K562 (cell line): Measurements from ENCODE around the gene TK1. TPM values are rescaled to one million over a fixed set of nuclear protein-coding genes. Genes with fewer than 3 reads are reported as not detected.
A peak's percentile ranks its signal among the peaks of the same experiment; 100 is the strongest.

Experiments used
- CBX1 ChIP-seq: sonication (generic); IDR thresholded peaks from 2 replicates; pipeline ENCODE4 v1.6.1; 2016; ENCODE audit warnings: antibody characterized with exemption, low read depth, mild to moderate bottlenecking
- CBX2 ChIP-seq: fragments of 200-600 bp; sonication (generic); IDR thresholded peaks from one replicate; pipeline ENCODE4 v1.6.1; 2012; ENCODE audit warnings: mild to moderate bottlenecking, low read length, inconsistent platforms; ENCODE audit not compliant: insufficient read depth, poor library complexity, severe bottlenecking
- FOXJ3 ChIP-seq: sonication (generic); formaldehyde crosslinking; IDR thresholded peaks from 2 replicates; pipeline ENCODE4 v1.4.0; 2020; ENCODE audit warnings: mild to moderate bottlenecking, missing genetic modification reagents
- FOXM1 ChIP-seq, 2 experiments: fragments of 450-650 bp in 1 of 2; sonication (generic) in 1 of 2; formaldehyde crosslinking in 1 of 2; IDR thresholded peaks; 2 replicates each; pipeline versions ENCODE4 v1.6.1 to v1.9.0; 2017 to 2022; ENCODE audit warnings: low read depth in 2 of 2, mild to moderate bottlenecking in 2 of 2, missing genetic modification reagents in 1 of 2, moderate library complexity in 1 of 2
- HDAC1 ChIP-seq, 2 experiments: fragments of 450-650 bp; IDR thresholded peaks; 2 replicates each; pipeline ENCODE4 v1.6.1; 2016 to 2017; ENCODE audit warnings: inconsistent platforms in 1 of 2, mild to moderate bottlenecking in 1 of 2, moderate library complexity in 1 of 2
- HDAC2 ChIP-seq: fragments of 450-650 bp; IDR thresholded peaks from 2 replicates; pipeline ENCODE4 v1.6.1; 2016; ENCODE audit warnings: mild to moderate bottlenecking
- RBFOX2 ChIP-seq: fragments of 200-400 bp; formaldehyde crosslinking; IDR thresholded peaks from 2 replicates; pipeline ENCODE4 v1.6.1; 2017; ENCODE audit warnings: low read depth, mild to moderate bottlenecking, low read length, moderate library complexity
- ZNF347 ChIP-seq: fragments of 450-650 bp; formaldehyde crosslinking; IDR thresholded peaks from 2 replicates; pipeline ENCODE4 v1.4.0; 2020; ENCODE audit warnings: low read depth, mild to moderate bottlenecking, moderate library complexity
- polyA plus RNA-seq, 8 experiments: library from polyadenylated mRNA; depleted of rRNA in 4 of 8; stranded (reverse) in 5 of 8; unstranded in 3 of 8; fragments of >200 nt; fragmentation: Nextera tagmentation in 2 of 8; fragmentation: Illumina TruSeq in 1 of 8; extraction: Ambion mirVana in 2 of 8; extraction: Trizol in 1 of 8; gene quantifications; 2 replicates each; pipeline versions ENCODE4 v1.2.1 to v1.2.3, GENCODE V29; 2011 to 2014; ENCODE audit warnings: inconsistent platforms in 1 of 8, missing spikeins in 1 of 8
- total RNA-seq, 7 experiments: library from RNA; depleted of rRNA in 6 of 7; stranded (reverse); fragments of >200 nt in 6 of 7; fragmentation: Illumina TruSeq in 2 of 7; extraction: Trizol in 2 of 7; gene quantifications; 2 replicates each; pipeline versions ENCODE4 v1.2.1 to v1.2.3, GENCODE V29; 2011 to 2021; ENCODE audit warnings: low replicate concordance in 1 of 7
- TF ChIP-seq, protein P1 (sequence below), 3 experiments: fragments of 200-800 bp in 1 of 3; sonication (Bioruptor generic) in 1 of 3; sonication (generic) in 1 of 3; formaldehyde crosslinking in 1 of 3; IDR thresholded peaks; 2 replicates each; pipeline versions ENCODE4 v1.6.1 to v1.8.0; 2016 to 2022; ENCODE audit warnings: mild to moderate bottlenecking in 2 of 3, missing compliant biosample characterization in 2 of 3, missing genetic modification characterization in 2 of 3, missing genetic modification reagents in 1 of 3
- TF ChIP-seq, protein P2 (sequence below): fragments of 200-400 bp; formaldehyde crosslinking; IDR thresholded peaks from 2 replicates; pipeline ENCODE4 v1.6.1; 2017; ENCODE audit warnings: mild to moderate bottlenecking, low read depth, low read length, moderate library complexity

The TK1 gene
- total and polyA plus RNA-seq, 9 of the 15 experiments (the other 6 are each of a cell fraction or from before 2014, with no cell fraction given), result 8.4 to 280 (median 103) TPM

DNA sequence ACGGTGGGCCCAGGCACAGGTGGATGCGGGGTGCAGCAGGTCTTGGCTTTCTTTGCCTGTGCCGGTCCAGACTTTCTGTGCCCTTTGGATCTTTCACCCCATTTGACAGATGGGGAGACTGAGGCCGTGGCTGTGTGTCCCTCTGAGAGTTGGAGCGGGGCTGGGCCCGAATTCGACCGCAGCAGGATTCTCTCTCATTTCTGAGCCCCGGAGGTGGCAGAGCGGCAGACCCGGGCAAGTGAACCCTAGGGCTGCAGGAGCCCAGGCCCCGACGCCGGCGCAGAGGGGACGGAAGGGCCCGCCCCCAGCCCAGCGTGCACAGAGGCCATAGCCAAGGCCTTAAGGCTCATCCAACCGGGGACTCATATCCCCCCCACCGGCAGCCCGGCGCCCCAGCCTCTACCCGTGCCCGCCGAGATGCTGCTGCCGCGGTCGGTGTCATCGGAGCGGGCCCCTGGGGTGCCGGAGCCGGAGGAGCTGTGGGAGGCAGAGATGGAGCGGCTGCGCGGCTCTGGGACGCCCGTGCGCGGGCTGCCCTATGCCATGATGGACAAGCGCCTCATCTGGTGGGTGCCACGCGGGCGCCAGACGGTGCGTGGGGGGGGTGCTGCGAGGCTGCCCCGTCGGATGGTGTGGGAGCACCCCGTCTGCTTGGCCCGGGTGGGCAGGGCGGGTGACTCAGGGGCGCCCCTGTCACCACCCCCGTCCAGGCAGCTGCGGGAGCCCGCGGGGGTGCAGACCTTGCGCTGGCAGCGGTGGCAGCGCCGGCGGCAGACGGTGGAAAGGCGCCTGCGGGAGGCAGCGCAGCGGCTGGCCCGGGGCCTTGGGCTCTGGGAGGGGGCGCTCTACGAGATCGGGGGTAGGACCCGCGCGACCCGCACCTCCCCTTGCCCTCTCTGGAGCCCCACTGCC is 55.4 kb downstream of the TK1 start (continued):
- TF ChIP-seq, protein P1, sequence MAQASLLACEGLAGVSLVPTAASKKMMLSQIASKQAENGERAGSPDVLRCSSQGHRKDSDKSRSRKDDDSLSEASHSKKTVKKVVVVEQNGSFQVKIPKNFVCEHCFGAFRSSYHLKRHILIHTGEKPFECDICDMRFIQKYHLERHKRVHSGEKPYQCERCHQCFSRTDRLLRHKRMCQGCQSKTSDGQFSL (CRISPR knock-in tag; IDR thresholded peaks at IDR 0.05), result no peak
- TF ChIP-seq, protein P1 (tag; IDR thresholded peaks at IDR 0.05), result 0 out of 4 replicates have a peak, but pooled peaks of 1 of the 2 experiments have one; percentile 23
- no peak for TF ChIP-seq FOXJ3 (CRISPR knock-in tag)
- peak; percentile 75 for TF ChIP-seq HDAC2
- no peak for TF ChIP-seq FOXM1 (IDR thresholded peaks at IDR 0.05; ENCODE audit: low read depth)
- no peak for TF ChIP-seq FOXM1 (CRISPR knock-in tag; IDR thresholded peaks at IDR 0.05; ENCODE audit: low read depth)
- no peak for TF ChIP-seq CBX2
- TF ChIP-seq RBFOX2, result peak; percentile 41; the same call in 1 of the 2 replicates
- no peak for TF ChIP-seq ZNF347 (CRISPR knock-in tag)
- peak in 1 of 2 experiments; percentile 37; a peak in 1 of 4 replicates for TF ChIP-seq HDAC1 (IDR thresholded peaks at IDR 0.05)
- 0 out of 2 replicates have a peak, but pooled peaks have one; percentile 57 for TF ChIP-seq CBX1
- TF ChIP-seq, protein P2, sequence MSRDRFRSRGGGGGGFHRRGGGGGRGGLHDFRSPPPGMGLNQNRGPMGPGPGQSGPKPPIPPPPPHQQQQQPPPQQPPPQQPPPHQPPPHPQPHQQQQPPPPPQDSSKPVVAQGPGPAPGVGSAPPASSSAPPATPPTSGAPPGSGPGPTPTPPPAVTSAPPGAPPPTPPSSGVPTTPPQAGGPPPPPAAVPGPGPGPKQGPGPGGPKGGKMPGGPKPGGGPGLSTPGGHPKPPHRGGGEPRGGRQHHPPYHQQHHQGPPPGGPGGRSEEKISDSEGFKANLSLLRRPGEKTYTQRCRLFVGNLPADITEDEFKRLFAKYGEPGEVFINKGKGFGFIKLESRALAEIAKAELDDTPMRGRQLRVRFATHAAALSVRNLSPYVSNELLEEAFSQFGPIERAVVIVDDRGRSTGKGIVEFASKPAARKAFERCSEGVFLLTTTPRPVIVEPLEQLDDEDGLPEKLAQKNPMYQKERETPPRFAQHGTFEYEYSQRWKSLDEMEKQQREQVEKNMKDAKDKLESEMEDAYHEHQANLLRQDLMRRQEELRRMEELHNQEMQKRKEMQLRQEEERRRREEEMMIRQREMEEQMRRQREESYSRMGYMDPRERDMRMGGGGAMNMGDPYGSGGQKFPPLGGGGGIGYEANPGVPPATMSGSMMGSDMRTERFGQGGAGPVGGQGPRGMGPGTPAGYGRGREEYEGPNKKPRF, result no peak
- TF ChIP-seq, all 486 proteins: peak for 17
